Measurements from ENCODE around the gene ARAP2. TPM values are rescaled to one million over a fixed set of nuclear protein-coding genes. Genes with fewer than 3 reads are reported as not detected.

ARAP2 gene
- total and polyA plus RNA-seq, 2 of the 13 experiments (the other 11 are each of a cell fraction or from before 2014, with no cell fraction given): 0.37 to 1.4 TPM

DNA sequence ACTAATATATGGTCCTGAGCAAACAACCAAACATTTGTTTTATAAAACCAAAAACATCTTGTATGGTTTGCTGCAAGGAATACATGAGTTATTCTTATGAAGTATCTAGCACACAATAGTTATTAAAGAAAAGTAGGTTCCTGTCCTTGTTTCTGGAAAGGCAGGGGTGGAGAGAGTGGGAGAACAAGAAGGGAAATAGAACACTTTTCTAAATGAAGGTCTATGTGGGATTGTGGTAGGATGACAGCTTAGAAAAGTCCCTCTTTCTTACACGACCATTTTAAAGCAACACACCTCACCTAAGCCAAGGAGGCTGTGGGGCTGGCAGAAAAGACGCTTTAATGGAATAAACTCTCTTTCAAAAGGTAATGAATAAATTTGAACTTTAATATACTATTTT is 164.6 kb downstream of the ARAP2 start:
- Histone ChIP-seq H4K20me1 (ENCODE audit: insufficient read depth, low read length) (no peaks in the 10 kb centered on the region), H3K4me1 (ENCODE audit: insufficient read depth, low read length) (no peaks in the 10 kb centered on the region), H3K9ac (ENCODE audit: insufficient read depth, low read depth, low read length) (no peak overlapping the region), H3K4me3 (replicated peaks in 1 of 3; ENCODE audit: insufficient read depth in 1 of 3, low read depth in 2 of 3, low read length in 3 of 3) (no peak overlapping the region), H3K79me2 (ENCODE audit: insufficient read depth, low read length) (no peaks in the 10 kb centered on the region), H3K27me3 (ENCODE audit: control insufficient read depth in 1 of 2, insufficient read depth in 2 of 2, low read length in 2 of 2) (no peaks in the 10 kb centered on the region), H3K4me2 (ENCODE audit: low read depth, low read length) (no peak overlapping the region), H3K9me3 (ENCODE audit: low read length) (no peaks in the 10 kb centered on the region), H3K36me3 (replicated peaks in 1 of 2; ENCODE audit: control insufficient read depth in 1 of 2, insufficient read depth in 2 of 2, low read length in 2 of 2) (no peaks in the 10 kb centered on the region), H3K27ac (ENCODE audit: extremely low read length, insufficient read depth, low read length) (no peak overlapping the region), H2AFZ (ENCODE audit: low read length) (no peak overlapping the region)
- ChIA-PET CTCF (ENCODE audit: low intra/inter-chr PET ratio, low total read pairs) (no interaction called here), POLR2A (no interaction called here)
- in situ Hi-C loops (cut with HindIII; ENCODE audit: extremely low pct_ligation_motif_present, low pct_unique_long_range_greater_than_20kb): no loop called here
- no TSS peak for BruUV-seq (replicated peaks)
- intact Hi-C loops (cut with micrococcal nuclease; ENCODE audit: unreplicated experiment): no loop called here
- TF ChIP-seq GABPA (IDR thresholded peaks at IDR 0.05; ENCODE audit: low read depth, low read length): no peak
- TF ChIP-seq GABPA (CRISPR knock-in tag; IDR thresholded peaks at IDR 0.05; ENCODE audit: low read depth): no peak
- no peak for TF ChIP-seq TRIM24 (CRISPR knock-in tag; IDR thresholded peaks at IDR 0.05)
- TF ChIP-seq, protein P1, sequence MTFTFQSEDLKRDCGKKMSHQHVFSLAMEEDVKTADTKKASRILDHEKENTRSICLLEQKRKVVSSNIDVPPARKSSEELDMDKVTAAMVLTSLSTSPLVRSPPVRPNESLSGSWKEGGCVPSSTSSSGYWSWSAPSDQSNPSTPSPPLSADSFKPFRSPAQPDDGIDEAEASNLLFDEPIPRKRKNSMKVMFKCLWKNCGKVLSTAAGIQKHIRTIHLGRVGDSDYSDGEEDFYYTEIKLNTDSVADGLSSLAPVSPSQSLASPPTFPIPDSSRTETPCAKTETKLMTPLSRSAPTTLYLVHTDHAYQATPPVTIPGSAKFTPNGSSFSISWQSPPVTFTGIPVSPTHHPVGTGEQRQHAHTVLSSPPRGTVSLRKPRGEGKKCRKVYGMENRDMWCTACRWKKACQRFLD (CRISPR knock-in tag; IDR thresholded peaks at IDR 0.05; ENCODE audit: borderline replicate concordance): no peak
- no peak for TF ChIP-seq HDAC2 (CRISPR knock-in tag; IDR thresholded peaks at IDR 0.05)
- TF ChIP-seq SAP130 (CRISPR knock-in tag; IDR thresholded peaks at IDR 0.05; ENCODE audit: low read depth): no peak
- TF ChIP-seq, protein P2, sequence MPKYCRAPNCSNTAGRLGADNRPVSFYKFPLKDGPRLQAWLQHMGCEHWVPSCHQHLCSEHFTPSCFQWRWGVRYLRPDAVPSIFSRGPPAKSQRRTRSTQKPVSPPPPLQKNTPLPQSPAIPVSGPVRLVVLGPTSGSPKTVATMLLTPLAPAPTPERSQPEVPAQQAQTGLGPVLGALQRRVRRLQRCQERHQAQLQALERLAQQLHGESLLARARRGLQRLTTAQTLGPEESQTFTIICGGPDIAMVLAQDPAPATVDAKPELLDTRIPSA (CRISPR knock-in tag; IDR thresholded peaks at IDR 0.05; ENCODE audit: borderline replicate concordance): no peak
- TF ChIP-seq ZNF777 (CRISPR knock-in tag; IDR thresholded peaks at IDR 0.05): no peak
- TF ChIP-seq, protein P3, sequence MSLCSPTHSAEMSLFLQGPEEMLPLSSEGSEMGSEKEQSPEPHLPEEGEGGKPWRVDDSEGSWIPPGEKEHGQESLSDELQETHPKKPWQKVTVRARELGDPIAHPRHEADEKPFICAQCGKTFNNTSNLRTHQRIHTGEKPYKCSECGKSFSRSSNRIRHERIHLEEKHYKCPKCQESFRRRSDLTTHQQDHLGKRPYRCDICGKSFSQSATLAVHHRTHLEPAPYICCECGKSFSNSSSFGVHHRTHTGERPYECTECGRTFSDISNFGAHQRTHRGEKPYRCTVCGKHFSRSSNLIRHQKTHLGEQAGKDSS (CRISPR knock-in tag; IDR thresholded peaks at IDR 0.05; ENCODE audit: borderline replicate concordance, low read depth): no peak
- no peak for TF ChIP-seq ZNF710 (CRISPR knock-in tag; IDR thresholded peaks at IDR 0.05; ENCODE audit: borderline replicate concordance)
- WGBS (ENCODE audit: low lambda C conversion rate): 46% methylated on average over 2 of the region's 2 CpGs
- FAIRE-seq: no peak
- ATAC-seq: no peak
- DNase-seq (ENCODE audit: low spot score): no peak
